ENCODE measurements around the gene NIT2. TPM values are rescaled to one million over a fixed set of nuclear protein-coding genes. Genes with fewer than 3 reads are reported as not detected.

The NIT2 gene
- total and polyA plus RNA-seq, 9 of the 15 experiments (the other 6 are each of a cell fraction or from before 2014, with no cell fraction given), result 11.4 to 62.2 (median 22.1) TPM

- Histone ChIP-seq H3K27ac (ENCODE audit: extremely low read depth, low read depth, low read length) (peak overlapping the region; percentile 56; the same call in 1 of the 3 replicates), H3K27me3 (ENCODE audit: control insufficient read depth in 2 of 2, insufficient read depth in 2 of 2, low read length in 2 of 2) (no peaks in the 10 kb centered on the region), H3K9me1 (ENCODE audit: control insufficient read depth, insufficient read depth, low read length) (no peaks in the 10 kb centered on the region), H3K4me2 (ENCODE audit: insufficient read depth, low read length) (peak overlapping the region; percentile 79), H3K9ac (ENCODE audit: insufficient read depth in 1 of 2, low read depth in 2 of 2, low read length in 2 of 2) (peak overlapping the region in 1 of 2 experiments; percentile 96; a peak in 1 of 4 replicates), H4K20me1 (replicated peaks; ENCODE audit: control insufficient read depth, insufficient read depth, low read length) (peaks cover 2% of the 10 kb centered on the region; the same call in 1 of the 2 replicates), H3K4me1 (replicated peaks in 1 of 2; ENCODE audit: control insufficient read depth in 2 of 2, insufficient read depth in 2 of 2, low read length in 2 of 2) (peaks cover 0 to 3% of the 10 kb centered on the region in 2 experiments; a peak in 1 of 5 replicates), H2AFZ (ENCODE audit: low read depth, low read length) (no peak overlapping the region), H3K9me3 (replicated peaks; ENCODE audit: control insufficient read depth, insufficient read depth, low read depth, low read length) (no peaks in the 10 kb centered on the region), H3K4me3 (peak overlapping the region; percentile 97), H3K36me3 (ENCODE audit: control insufficient read depth, insufficient read depth, low read length) (0 out of 3 replicates have a peak, but pooled peaks cover 4% of the 10 kb centered on the region), H3K79me2 (ENCODE audit: control insufficient read depth, insufficient read depth, low read length) (peaks cover 82% of the 10 kb centered on the region)
- ChIA-PET POLR2A (interaction anchor here (0.6 kb wide), 3 partner anchors 61 to 211 kb away, joined by 3 to 4 read pairs (median 3); no protein-coding TSS in a partner anchor), CTCF (ENCODE audit: low intra/inter-chr PET ratio) (no interaction called here)
- ATAC-seq (no peak), FAIRE-seq (no peak), DNase-seq (ENCODE audit: extremely low read depth in 1 of 4, low spot score in 3 of 4) (no peak)
- in situ Hi-C loops (cut with MboI), result no loop called here
- intact Hi-C loops (cut with micrococcal nuclease), result loop anchor here (5.0 to 10.0 kb wide), 4 partner anchors 48 to 1281 kb away; partner anchors contain the start of genes RPL24, TBC1D23 and TFG
- TF ChIP-seq SMARCA4 (IDR thresholded peaks at IDR 0.05) (no peak), ZNF444 (CRISPR knock-in tag; IDR thresholded peaks at IDR 0.05) (no peak), HNRNPH1 (optimal IDR thresholded peaks at IDR 0.05; ENCODE audit: low read depth, low read length) (no peak), POLR2B (IDR thresholded peaks at IDR 0.05; ENCODE audit: low read depth, partially characterized antibody) (no peak), PKNOX1 (IDR thresholded peaks at IDR 0.05) (peak; percentile 71), MEIS2 (IDR thresholded peaks at IDR 0.05; ENCODE audit: partially characterized antibody) (peak; percentile 72), PBX2 (CRISPR knock-in tag; IDR thresholded peaks at IDR 0.05; ENCODE audit: low read depth) (no peak), PBX2 (tag; conservative IDR thresholded peaks at IDR 0.05; ENCODE audit: low read depth) (0 out of 2 replicates have a peak, but pooled peaks have one; percentile 47), PRMT5 (CRISPR knock-in tag; IDR thresholded peaks at IDR 0.05) (no peak)
- BruUV-seq (replicated peaks), result no TSS peak
- WGBS (ENCODE audit: insufficient coverage, low coverage, missing lambda C conversion rate), result 36% methylated on average over 1 of the region's 1 CpG
These were observed 69.6 kb downstream of the NIT2 start for GRCh38 chr3:100404250-100404548.
